GM19023 (cell line): ENCODE results near the gene ZNF865.
A peak's percentile ranks its signal among the peaks of the same experiment; 100 is the strongest.

Experiments
- ATAC-seq: cut with Tn5 transposase; IDR thresholded peaks from one replicate; pipeline ENCODE4 v1.9.1; 2021; ENCODE audit warnings: mild to moderate bottlenecking, moderate library complexity; ENCODE audit not compliant: unreplicated experiment

Gene ZNF865

DNA sequence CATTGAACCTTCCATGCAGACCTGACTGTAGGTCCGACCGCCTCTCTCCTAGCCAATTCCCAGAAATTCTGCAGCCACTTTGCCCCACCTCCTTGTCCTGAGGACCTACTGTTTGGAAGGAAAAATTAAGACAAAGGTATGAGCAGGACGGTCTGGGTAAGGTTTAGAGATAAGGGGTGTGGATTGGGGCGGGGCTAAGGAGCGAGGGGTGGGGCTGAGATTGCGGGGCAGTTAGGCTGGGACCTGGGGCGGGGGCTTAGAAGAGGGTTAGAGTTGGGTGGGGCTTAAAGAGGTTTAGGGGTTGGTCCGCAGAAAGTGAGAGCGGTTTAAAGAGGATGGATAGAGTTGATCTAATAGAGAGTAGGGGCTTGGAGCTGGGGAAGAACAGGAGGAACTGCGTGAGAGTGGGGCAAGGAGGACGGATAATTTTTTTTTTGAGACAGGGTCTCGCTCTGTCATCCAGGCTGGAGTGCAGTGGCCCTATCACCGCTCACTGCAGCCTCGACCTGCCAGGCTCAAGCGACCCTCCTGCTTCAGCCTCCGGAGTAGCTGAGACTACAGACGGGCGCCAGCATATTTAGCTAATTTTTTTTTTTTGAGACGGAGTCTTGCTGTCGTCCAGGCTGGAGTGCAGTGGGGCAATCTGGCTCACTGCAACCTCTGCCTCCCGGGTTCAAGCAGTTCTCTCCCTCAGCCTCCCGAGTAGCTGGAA, 1.7 kb upstream of the ZNF865 start:
- ATAC-seq = no peak

DNA sequence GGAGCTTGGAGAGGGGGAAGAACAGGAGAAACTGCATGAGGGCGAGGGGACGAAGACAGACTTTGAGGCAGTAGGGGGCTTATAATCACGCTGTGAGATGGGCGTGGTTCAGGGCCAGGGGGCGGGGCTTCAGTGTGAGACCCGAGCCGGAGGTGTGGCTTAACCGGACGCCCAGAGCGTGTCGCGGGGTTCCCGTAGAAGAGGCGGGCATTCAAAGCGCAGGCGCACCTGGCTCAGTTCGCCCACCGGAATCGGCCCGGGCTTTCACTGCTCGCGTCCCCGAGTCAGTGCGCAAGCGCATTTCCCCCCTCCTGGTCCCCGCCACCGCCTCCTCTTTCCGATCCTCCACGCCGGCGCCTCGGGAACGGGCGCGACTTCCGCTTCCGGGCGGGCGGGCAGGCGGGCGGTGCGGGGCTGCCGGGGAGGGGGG, 225 bp upstream of the ZNF865 start:
- peak; percentile 72 for ATAC-seq

DNA sequence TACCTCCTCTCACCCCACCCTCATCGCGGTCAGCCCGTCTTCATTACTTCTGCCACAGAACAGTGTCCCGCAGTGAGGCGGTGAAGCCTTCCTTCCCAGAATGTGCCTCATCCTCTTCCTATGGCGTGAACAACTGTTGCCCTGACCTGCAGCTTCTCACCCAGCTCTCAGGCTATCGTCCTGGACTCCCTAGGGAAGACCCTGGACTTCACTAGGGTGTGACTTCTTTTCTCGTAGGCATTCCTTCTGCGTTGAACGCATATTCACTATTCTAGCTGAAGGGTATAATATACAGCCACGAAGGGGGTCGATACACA, 982 bp downstream of the ZNF865 start:
- no peak for ATAC-seq

DNA sequence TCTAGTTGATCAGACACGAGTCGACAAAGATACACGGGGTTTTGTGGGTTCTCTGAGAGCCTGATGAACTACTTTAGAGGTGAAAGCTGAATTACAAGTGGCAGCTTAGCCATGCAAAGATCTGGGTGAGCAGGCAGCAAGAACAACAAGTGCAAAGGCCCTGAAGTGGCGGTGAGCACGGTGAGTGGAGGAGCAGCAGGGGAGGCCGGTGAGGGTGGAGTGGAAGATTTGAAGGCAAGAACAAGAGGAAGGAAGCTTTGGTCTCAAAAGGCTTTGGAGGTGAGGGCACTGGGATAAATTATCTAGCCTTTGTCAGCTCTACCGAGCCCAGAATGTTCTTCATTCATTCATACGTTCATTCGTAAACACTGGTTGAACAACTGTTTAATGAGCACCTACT, 1.4 kb downstream of the ZNF865 start:
- ATAC-seq = no peak

DNA sequence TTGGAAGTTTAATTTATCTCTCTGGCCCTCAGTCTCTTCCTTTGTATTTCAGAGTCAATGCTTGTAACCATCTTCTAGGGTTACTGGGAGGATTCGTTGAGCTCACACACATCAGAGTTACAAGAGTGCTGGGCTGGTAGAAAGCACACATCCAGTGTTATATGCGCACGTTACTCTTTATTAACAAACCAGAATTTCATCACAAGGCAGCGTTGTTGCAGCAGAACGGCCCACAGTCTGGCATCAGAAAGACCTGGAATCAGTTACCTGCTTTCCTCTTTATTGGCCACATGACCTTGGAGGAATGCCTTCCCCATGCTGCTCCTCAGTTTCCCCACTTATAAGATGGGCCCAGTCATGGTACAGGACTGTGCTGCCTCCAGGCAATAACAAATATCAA, 3.9 kb downstream of the ZNF865 start:
- no peak for ATAC-seq

DNA sequence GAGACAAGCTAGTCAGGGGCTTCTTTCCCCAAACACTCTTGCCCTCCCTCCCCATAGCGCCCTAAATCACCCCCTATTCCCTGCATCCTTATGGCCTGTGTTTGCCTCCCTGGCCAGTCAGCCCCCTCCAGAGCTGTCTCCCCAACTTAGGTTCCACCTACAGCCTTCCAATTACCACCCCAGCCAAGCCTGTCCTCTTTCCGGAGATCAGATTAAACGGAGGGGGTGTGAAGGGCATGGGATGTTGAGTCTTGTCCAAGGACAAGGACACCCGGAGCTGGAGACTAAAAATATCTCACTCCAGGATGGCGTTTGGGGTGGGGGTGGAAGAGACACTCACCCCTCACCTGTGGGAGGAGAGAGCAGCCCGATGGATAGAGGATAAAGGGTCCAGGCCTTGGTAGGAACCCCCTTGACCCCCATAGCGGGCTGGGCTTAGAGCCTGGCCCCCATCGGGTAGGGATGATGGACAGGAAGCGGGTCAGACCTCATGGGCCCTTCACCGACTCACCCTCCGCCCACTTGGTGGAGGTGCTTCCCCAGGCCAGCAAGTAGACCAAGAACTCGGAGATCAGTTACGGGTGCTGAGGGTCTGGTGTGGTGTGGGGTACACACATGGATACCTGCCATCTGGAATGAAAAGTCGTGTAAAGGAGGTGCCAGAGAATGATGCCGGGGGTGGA, 6.0 kb downstream of the ZNF865 start:
- ATAC-seq = no peak

DNA sequence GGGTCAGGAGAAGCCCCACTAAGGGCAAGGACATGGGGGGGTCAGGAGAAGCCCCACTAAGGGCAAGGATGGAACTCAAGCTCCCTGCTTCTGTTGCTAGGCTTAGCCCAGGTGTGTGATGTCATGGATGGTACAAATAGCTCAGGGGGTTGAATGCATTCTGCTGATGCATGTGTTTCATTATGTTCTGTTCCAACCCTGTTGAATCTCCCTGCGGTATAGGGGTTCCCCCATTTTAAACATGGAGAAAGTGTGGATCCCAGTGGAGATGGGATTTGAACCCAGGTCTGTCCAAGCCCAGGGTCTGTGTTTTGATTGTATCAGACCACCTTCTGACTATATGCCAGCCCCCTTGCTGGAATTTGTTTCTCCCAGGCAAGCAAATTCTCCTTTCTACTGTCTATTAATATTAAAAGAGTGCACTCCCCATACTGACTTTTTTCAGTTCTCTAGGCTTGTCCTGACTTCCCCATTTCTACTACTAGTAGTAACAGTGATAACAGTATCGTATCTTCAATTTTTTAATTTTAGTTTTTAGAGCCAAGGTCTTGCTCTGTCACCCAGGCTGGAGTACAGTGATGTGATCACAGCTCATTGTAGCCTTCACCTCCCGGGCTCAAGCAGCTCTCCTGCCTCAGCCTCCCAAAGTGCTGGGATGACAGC, 6.7 kb downstream of the ZNF865 start:
- no peak for ATAC-seq

DNA sequence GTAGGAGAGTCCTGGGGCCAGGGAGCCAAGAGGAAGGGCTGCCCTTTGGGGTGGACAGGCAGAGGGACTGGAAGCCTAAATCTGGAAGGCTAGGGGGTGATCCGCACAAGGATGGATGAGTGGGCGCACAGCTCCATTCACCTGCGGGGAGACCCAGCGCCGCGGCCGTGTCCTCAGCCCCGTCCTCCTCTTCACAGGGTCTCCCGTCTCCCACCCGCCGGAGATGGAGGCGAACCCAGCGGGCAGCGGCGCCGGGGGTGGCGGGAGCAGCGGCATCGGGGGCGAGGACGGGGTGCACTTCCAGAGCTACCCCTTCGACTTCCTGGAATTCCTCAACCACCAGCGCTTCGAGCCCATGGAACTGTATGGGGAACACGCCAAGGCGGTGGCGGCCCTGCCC, 7.9 kb downstream of the ZNF865 start:
- no peak for ATAC-seq

DNA sequence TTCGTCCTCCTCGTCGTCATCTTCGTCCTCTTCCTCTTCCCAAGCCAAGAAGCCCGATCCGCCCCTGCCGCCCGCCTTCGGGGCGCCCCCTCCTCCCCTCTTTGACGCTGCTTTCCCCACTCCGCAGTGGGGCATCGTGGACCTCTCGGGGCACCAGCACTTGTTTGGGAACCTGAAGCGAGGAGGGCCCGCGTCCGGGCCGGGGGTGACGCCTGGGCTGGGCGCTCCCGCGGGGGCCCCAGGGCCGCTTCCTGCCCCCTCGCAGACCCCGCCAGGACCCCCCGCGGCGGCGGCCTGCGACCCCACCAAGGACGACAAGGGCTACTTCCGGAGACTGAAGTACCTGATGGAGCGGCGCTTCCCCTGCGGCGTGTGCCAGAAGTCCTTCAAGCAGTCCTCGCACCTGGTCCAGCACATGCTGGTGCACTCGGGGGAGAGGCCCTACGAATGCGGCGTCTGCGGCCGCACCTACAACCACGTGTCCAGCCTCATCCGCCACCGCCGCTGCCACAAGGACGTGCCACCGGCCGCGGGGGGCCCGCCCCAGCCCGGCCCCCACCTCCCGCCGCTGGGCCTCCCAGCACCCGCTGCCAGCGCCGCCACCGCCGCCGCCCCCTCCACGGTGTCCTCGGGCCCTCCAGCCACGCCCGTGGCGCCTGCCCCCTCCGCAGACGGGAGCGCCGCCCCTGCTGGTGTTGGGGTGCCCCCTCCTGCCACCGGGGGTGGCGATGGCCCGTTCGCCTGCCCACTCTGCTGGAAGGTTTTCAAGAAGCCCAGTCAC, 8.7 kb downstream of the ZNF865 start:
- ATAC-seq = no peak

DNA sequence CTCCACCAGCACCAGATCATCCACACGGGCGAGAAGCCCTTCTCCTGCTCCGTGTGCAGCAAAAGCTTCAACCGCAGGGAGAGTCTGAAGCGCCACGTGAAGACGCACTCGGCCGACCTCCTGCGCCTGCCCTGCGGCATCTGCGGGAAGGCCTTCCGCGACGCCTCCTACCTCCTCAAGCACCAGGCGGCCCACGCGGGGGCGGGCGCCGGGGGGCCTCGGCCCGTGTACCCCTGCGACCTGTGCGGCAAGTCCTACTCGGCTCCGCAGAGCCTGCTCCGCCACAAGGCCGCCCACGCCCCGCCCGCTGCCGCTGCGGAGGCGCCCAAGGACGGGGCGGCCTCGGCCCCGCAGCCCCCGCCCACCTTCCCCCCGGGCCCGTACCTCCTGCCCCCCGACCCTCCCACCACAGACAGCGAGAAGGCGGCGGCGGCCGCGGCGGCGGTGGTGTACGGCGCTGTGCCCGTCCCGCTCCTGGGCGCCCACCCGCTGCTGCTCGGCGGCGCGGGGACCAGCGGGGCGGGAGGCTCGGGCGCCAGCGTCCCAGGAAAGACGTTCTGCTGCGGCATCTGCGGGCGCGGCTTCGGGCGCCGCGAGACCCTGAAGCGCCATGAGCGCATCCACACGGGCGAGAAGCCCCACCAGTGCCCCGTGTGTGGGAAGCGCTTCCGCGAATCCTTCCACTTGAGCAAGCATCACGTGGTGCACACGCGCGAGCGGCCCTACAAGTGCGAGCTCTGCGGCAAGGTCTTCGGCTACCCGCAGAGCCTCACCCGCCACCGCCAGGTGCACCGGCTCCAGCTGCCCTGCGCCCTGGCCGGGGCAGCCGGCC, 9.5 kb downstream of the ZNF865 start:
- ATAC-seq = no peak

DNA sequence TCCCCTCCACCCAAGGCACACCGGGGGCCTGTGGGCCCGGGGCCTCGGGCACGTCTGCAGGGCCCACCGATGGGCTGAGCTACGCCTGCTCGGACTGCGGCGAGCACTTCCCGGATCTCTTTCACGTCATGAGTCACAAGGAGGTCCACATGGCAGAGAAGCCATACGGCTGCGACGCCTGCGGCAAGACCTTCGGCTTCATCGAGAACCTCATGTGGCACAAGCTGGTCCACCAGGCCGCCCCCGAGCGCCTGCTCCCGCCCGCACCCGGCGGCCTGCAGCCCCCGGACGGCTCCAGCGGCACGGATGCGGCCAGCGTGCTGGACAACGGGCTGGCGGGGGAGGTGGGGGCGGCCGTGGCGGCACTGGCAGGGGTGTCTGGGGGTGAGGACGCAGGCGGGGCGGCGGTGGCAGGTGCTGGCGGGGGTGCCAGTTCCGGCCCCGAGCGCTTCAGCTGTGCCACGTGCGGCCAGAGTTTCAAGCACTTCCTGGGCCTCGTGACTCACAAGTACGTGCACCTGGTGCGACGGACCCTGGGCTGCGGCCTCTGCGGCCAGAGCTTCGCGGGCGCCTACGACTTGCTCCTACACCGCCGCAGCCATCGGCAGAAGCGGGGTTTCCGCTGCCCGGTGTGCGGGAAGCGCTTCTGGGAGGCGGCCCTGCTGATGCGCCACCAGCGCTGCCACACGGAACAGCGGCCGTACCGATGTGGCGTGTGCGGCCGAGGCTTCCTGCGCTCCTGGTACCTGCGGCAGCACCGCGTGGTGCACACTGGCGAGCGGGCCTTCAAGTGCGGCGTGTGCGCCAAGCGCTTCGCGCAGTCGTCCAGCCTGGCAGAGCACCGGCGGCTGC, 10.3 kb downstream of the ZNF865 start:
- no peak for ATAC-seq

DNA sequence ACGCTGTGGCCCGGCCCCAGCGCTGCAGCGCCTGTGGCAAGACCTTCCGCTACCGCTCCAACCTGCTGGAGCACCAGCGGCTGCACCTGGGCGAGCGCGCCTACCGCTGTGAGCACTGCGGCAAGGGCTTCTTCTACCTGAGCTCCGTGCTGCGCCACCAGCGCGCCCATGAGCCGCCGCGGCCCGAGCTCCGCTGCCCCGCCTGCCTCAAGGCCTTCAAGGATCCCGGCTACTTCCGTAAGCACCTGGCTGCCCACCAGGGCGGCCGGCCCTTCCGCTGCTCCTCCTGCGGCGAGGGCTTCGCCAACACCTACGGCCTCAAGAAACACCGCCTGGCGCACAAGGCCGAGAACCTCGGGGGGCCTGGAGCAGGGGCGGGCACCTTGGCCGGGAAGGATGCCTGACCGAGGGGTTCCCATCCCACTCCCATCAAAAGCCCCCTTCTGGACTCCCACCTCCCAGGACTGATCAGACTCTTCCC, 11.0 kb downstream of the ZNF865 start:
- no peak for ATAC-seq

DNA sequence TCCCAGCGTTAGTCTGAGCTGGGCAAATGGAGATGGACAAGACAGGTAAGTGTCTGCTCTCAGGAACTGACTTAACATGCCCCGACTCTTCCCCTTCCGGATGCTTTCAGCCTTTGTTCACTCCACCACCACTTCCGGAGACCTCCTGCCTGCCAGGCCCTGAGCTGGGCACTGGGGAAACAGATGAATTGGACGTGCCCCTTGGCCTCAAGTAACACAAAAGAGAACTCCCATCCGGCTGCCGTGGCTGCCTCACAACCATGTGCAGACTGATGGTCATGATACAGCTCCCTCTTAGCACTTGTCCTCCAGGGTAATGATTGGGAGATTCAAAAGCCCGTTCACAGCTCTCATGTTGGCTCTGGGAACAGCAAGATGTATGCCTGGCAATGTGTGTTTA, 12.0 kb downstream of the ZNF865 start:
- ATAC-seq = no peak

DNA sequence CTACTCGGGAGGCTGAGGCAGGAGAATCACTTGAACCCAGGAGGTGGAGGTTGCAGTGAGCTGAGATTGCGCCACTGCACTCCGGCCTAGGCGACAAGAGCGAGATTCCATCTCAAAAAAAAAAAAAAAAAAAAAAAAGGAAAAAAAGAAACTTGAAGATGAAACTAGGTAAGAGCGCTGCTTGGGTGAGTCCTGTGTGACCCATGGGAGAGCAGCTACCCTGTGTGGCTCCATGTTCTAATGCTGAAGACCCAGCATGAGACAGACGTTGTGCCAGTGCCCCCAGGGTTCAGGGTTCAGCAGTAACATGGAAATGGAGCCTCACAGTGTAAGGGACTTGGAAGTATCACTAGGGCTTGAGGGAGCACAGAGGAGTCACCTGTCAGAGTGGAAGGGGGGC, 13.0 kb downstream of the ZNF865 start:
- ATAC-seq = no peak

DNA sequence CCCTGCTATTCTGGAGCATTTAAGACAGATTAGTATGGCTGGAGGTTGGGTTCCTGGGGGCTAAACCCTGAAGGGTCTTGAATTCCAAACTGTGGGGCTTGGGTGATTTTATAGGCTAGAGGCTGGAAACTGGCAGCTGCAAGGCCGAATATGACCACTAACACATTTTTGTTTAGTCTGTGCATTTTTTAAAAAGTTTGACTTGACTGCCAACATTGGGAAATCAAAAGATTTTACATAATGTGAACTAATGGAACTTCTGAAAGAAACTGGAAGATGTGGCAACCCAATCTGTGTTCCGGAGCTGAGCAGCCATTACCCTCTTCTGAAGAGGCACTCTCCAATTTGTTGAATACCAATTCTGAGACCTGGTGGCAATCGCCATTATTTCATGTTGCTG, 13.8 kb downstream of the ZNF865 start:
- ATAC-seq = no peak

DNA sequence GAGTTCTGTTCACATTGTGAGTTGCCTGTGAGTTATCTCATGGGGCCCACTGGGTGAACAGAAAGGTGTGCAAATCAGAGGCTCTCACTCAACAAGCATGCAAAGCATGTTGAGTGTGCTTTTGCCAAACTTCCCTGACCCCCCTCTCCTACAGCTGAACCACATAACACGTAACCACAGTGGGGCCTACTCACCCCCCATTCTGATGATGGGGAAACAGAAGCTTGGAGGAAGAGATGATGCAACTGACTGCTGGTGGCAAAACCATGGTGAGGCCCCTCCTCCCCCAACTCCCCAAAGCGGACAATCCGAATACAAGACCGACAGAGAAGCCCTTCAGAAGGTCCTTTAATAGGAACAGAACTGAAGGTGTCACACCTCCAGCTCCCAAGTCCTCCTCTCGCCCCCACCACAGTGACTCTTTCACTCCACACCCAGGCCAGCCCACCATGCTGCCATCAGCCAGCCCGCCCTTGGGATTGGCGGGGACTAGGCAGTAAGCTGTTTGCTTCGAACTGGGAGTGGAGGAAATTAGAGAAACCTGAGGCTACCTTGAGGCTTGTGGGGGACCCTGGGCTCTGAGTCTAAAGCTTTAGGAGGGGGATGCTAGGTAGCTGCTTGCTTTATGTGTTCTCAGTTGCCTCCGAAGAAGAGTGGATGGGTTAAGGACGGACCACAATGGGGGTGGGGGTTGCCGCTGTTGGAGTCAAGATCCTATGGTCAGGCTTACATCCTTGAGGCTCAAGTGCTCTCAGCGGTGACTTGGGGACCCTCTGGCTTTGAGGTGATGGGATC, 15.2 kb downstream of the ZNF865 start:
- no peak for ATAC-seq

DNA sequence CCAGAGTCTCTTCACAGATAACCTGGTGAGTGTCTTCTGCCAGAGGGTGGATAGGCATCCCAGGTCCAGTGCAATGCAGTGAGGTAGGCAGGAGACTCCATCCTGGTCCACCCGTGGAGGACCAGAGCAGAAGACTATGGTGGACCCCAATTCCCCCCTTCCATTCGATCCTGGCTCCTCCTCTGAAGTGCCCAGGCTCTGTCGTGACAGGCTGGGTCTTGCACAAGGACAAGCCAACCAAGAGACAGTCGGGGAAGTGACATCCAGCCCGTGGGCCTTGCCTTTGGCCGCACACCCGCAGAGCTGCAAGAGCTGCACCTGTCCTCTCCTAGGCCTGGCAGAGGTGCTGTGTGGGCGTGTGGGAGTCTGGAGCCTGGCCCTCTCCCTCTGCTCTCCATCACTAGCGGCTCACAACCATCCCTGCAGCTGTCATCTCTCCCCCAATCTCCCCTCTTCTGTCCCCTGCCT, 15.8 kb downstream of the ZNF865 start:
- ATAC-seq = no peak

DNA sequence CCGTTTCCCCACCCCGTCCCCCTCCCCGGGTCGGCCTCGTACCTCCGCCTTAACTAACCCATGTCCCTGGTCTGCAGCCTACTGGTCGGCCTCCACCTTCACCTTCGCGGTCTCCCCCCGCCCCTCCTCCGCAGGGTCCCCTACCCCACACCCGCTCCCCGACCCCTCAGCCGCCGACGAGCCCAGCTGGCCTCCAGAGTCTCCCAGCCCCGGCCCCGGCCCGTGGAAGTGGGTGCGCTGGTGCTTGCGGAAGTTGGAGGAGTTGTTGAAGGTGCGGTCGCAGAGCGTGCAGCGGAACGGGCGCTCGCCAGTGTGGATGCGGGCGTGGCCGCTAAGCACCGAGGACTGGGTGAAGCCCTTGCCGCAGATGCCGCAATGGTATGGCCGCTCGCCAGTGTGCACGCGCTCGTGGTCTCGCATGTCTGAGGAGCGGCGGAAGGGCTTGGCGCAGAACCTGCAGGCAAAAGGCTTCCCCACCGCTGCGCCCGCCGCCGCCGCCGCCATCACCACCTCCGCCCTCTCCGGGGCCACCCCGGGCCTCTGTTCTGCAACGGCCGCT, 16.3 kb downstream of the ZNF865 start:
- no peak for ATAC-seq
